GM19372 (cell line): ENCODE results near the gene ZNF438.
"Not testable (repeated sequence)": the region's sequence is repeated elsewhere in the genome, so short reads cannot be mapped to it uniquely, and the experiment has no call there.

ENCODE experiments used
- ATAC-seq: cut with Tn5 transposase; IDR thresholded peaks from one replicate; pipeline ENCODE4 v1.9.1; 2021; ENCODE audit warnings: mild to moderate bottlenecking, low read depth, moderate library complexity; ENCODE audit not compliant: unreplicated experiment

Gene ZNF438

GRCh38 chr10:30818854-30819253 lies 212.8 kb downstream of the ZNF438 start:
- no peak for ATAC-seq

GRCh38 chr10:30818010-30818660 lies 213.5 kb downstream of the ZNF438 start:
- ATAC-seq: peak; percentile 51

GRCh38 chr10:30817541-30817940 lies 214.1 kb downstream of the ZNF438 start:
- ATAC-seq: no peak

- no peak for ATAC-seq
Measured at GRCh38 chr10:30816820-30817171, 214.9 kb downstream of the ZNF438 start.

- ATAC-seq: no peak
Measured at GRCh38 chr10:30816159-30816819, 215.4 kb downstream of the ZNF438 start.

GRCh38 chr10:30813872-30814481 lies 217.7 kb downstream of the ZNF438 start:
- no peak for ATAC-seq

GRCh38 chr10:30812018-30812851 lies 219.4 kb downstream of the ZNF438 start:
- no peak for ATAC-seq

- ATAC-seq: no peak
Measured at GRCh38 chr10:30811276-30812017, 220.2 kb downstream of the ZNF438 start.

GRCh38 chr10:30810416-30810815 lies 221.2 kb downstream of the ZNF438 start:
- ATAC-seq: no peak

GRCh38 chr10:30806850-30807249 lies 224.8 kb downstream of the ZNF438 start:
- ATAC-seq: no peak

- no peak for ATAC-seq
Measured at GRCh38 chr10:30805061-30805460, 226.6 kb downstream of the ZNF438 start.

GRCh38 chr10:30804478-30805055 lies 227.1 kb downstream of the ZNF438 start:
- no peak for ATAC-seq

- ATAC-seq: no peak
Measured at GRCh38 chr10:30803892-30804322, 227.8 kb downstream of the ZNF438 start.

- no peak for ATAC-seq
Measured at GRCh38 chr10:30803058-30803457, 228.6 kb downstream of the ZNF438 start.

GRCh38 chr10:30800368-30800767 lies 231.3 kb downstream of the ZNF438 start:
- no peak for ATAC-seq

- no peak for ATAC-seq
Measured at GRCh38 chr10:30798646-30799185, 232.9 kb downstream of the ZNF438 start.

GRCh38 chr10:30795024-30795423 lies 236.6 kb downstream of the ZNF438 start:
- ATAC-seq: not testable (repeated sequence)
